Measurements from ENCODE around the gene JADE2.

Gene JADE2

GRCh38 chr5:134524826-134525682 is at the start of gene JADE2:
Gene JADE2 (plus strand): TSS chr5:134525670. CDS start chr5:134535858, 10,188 bp downstream.
- no peak for FAIRE-seq
- TF ChIP-seq CTCF (IDR thresholded peaks at IDR 0.05; ENCODE audit: insufficient read depth, missing control alignments), result no peak
- no peak for DNase-seq (ENCODE audit: insufficient read length, low spot score)

- no peak for FAIRE-seq
- TF ChIP-seq CTCF (IDR thresholded peaks at IDR 0.05; ENCODE audit: insufficient read depth, missing control alignments), result no peak
- DNase-seq (ENCODE audit: insufficient read length, low spot score), result no peak
Measured at GRCh38 chr5:134477462-134478245, 47.8 kb upstream of the JADE2 start.

GRCh38 chr5:134479839-134480238 is 45.6 kb upstream of the JADE2 start:
- FAIRE-seq, result no peak
- TF ChIP-seq CTCF (IDR thresholded peaks at IDR 0.05; ENCODE audit: insufficient read depth, missing control alignments), result no peak

GRCh38 chr5:134489227-134489944 is 36.1 kb upstream of the JADE2 start:
- FAIRE-seq (no peak), DNase-seq (ENCODE audit: insufficient read length, low spot score) (no peak)
- TF ChIP-seq CTCF (IDR thresholded peaks at IDR 0.05; ENCODE audit: insufficient read depth, missing control alignments), result no peak

More at GRCh38 chr5:134479839-134480238, 45.6 kb upstream of the JADE2 start:
- DNase-seq (ENCODE audit: insufficient read length, low spot score), result no peak

- FAIRE-seq (no peak), DNase-seq (ENCODE audit: insufficient read length, low spot score) (no peak)
- TF ChIP-seq CTCF (IDR thresholded peaks at IDR 0.05; ENCODE audit: insufficient read depth, missing control alignments), result no peak
Measured at GRCh38 chr5:134490255-134490924, 35.1 kb upstream of the JADE2 start.

- no peak for FAIRE-seq
Measured at GRCh38 chr5:134490925-134491271, 34.6 kb upstream of the JADE2 start.

More at GRCh38 chr5:134490925-134491271, 34.6 kb upstream of the JADE2 start:
- no peak for TF ChIP-seq CTCF (IDR thresholded peaks at IDR 0.05; ENCODE audit: insufficient read depth, missing control alignments)
- DNase-seq (ENCODE audit: insufficient read length, low spot score), result no peak

Data from D721Med (cell line).